HepG2 (cell line): Measurements from ENCODE around the gene SYVN1. TPM values are rescaled to one million over a fixed set of nuclear protein-coding genes. Genes with fewer than 3 reads are reported as not detected.

Experiments
- ASH2L ChIP-seq: fragments of 300-600, 200-600 bp; sonication (generic); IDR thresholded peaks from 2 replicates; pipeline ENCODE4 v1.7.0; 2017; ENCODE audit warnings: low read depth, mild to moderate bottlenecking, moderate library complexity, mixed read lengths, low read length; ENCODE audit not compliant: insufficient read length
- CEBPG ChIP-seq: IDR thresholded peaks from 2 replicates; pipeline ENCODE4 v1.6.1; 2016
- HOMEZ ChIP-seq: IDR thresholded peaks from 2 replicates; pipeline ENCODE4 v1.6.1; 2016; ENCODE audit warnings: low read depth
- IRF1 ChIP-seq: sonication (generic); formaldehyde crosslinking; IDR thresholded peaks from 2 replicates; pipeline ENCODE4 v1.4.0; 2020; ENCODE audit warnings: low read depth, mild to moderate bottlenecking, missing genetic modification reagents
- PHF5A ChIP-seq: IDR thresholded peaks from one replicate; pipeline ENCODE4 v1.6.1; 2018; ENCODE audit warnings: low read depth, missing genetic modification reagents; ENCODE audit not compliant: unreplicated experiment
- SRY ChIP-seq: sonication (generic); formaldehyde crosslinking; IDR thresholded peaks from 2 replicates; pipeline ENCODE4 v1.8.0; 2022; ENCODE audit warnings: mild to moderate bottlenecking, missing genetic modification reagents
- SUZ12 ChIP-seq: fragments of 150-350 bp; IDR thresholded peaks from 2 replicates; pipeline ENCODE4 v1.6.1; 2014; ENCODE audit warnings: low read depth, low read length
- TFE3 ChIP-seq: IDR thresholded peaks from 2 replicates; pipeline ENCODE4 v1.6.1; 2016
- ZFP36L1 ChIP-seq: sonication (generic); formaldehyde crosslinking; IDR thresholded peaks from 2 replicates; pipeline ENCODE4 v1.8.0; 2022; ENCODE audit warnings: mild to moderate bottlenecking, missing genetic modification reagents, moderate library complexity
- ZNF276 ChIP-seq: sonication (generic); formaldehyde crosslinking; IDR thresholded peaks from 2 replicates; pipeline ENCODE4 v1.4.0; 2020; ENCODE audit warnings: mild to moderate bottlenecking, low read depth, missing genetic modification reagents
- ZNF335 ChIP-seq: sonication (generic); formaldehyde crosslinking; IDR thresholded peaks from 2 replicates; pipeline ENCODE4 v1.4.0; 2020; ENCODE audit warnings: missing genetic modification reagents
- ZNF576 ChIP-seq: sonication (generic); formaldehyde crosslinking; IDR thresholded peaks from 2 replicates; pipeline ENCODE4 v1.4.0; 2020; ENCODE audit warnings: mild to moderate bottlenecking, missing genetic modification reagents
- polyA plus RNA-seq, 8 experiments: library from polyadenylated mRNA; depleted of rRNA in 3 of 8; stranded (reverse) in 7 of 8; unstranded in 1 of 8; fragments of >200 nt; fragmentation: Illumina TruSeq in 4 of 8; extraction: Trizol in 4 of 8; gene quantifications; 2 replicates each; pipeline versions ENCODE4 v1.2.1 to v1.2.3, GENCODE V29; 2011 to 2016; ENCODE audit warnings: low read depth in 4 of 8, missing spikeins in 1 of 8, mixed read lengths in 1 of 8; ENCODE audit not compliant: insufficient read depth in 1 of 8
- total RNA-seq, 5 experiments: library from RNA; depleted of rRNA; stranded (reverse); fragments of >200 nt; fragmentation: Illumina TruSeq; extraction: Trizol; gene quantifications; 2 replicates each; pipeline ENCODE4 v1.2.3, GENCODE V29; 2016; ENCODE audit warnings: low read depth in 1 of 5

SYVN1 gene
- total and polyA plus RNA-seq, 2 of the 13 experiments (the other 11 are each of a cell fraction or from before 2014, with no cell fraction given) = 10.3 to 22.5 TPM

GRCh38 chr11:65095974-65096806 lies 38.1 kb downstream of the SYVN1 start, which contains the start of gene VPS51 (continued):
- TF ChIP-seq ZNF276 (peak; percentile 64; the same call in 1 of the 2 replicates), ZFP36L1 (CRISPR knock-in tag) (no peak), ZNF576 (CRISPR knock-in tag) (no peak), IRF1 (CRISPR knock-in tag) (no peak), ZNF335 (CRISPR knock-in tag) (peak; percentile 52; the same call in 1 of the 2 replicates), ASH2L (peak; percentile 96), SUZ12 (no peak), SRY (peak; percentile 71; the same call in 1 of the 2 replicates), CEBPG (CRISPR knock-in tag) (0 out of 2 replicates have a peak, but pooled peaks have one; percentile 34), TFE3 (CRISPR knock-in tag) (0 out of 2 replicates have a peak, but pooled peaks have one; percentile 13), PHF5A (CRISPR knock-in tag) (peak; percentile 73), HOMEZ (no peak)
